Mesenchymal stem cell (in vitro differentiated cells and primary cell): ENCODE measurements around the gene SLC36A2.
"Not testable (repeated sequence)": the region's sequence is repeated elsewhere in the genome, so short reads cannot be mapped to it uniquely, and the experiment has no call there.

Source experiments
- DNase-seq: peaks from one replicate; pipeline ENCODE4 v3.0.0-alpha.2; 2013
- H2AFZ ChIP-seq: one replicate; pipeline ENCODE4 v1.6.1; 2013; ENCODE audit warnings: low read depth, mild to moderate bottlenecking, control low read depth, inconsistent platforms, low read length, moderate library complexity
- H2AK5ac ChIP-seq: 2 replicates; pipeline ENCODE4 v1.6.1; 2013; ENCODE audit warnings: low read length, moderate library complexity, mild to moderate bottlenecking, inconsistent platforms; ENCODE audit not compliant: severe bottlenecking
- H2BK120ac ChIP-seq: one replicate; pipeline ENCODE4 v1.6.1; 2013; ENCODE audit warnings: low read depth, mild to moderate bottlenecking, inconsistent platforms, low read length, moderate library complexity
- H2BK12ac ChIP-seq, 2 experiments: one replicate each; pipeline ENCODE4 v1.6.1; 2013; ENCODE audit warnings: inconsistent platforms in 2 of 2, low read length in 2 of 2, mild to moderate bottlenecking in 2 of 2, moderate library complexity in 2 of 2, control low read depth in 1 of 2
- H2BK15ac ChIP-seq: one replicate; pipeline ENCODE4 v1.6.1; 2013; ENCODE audit warnings: mild to moderate bottlenecking, low read depth, inconsistent platforms; ENCODE audit not compliant: poor library complexity, severe bottlenecking
- H2BK5ac ChIP-seq: 2 replicates; pipeline ENCODE4 v1.6.1; 2013; ENCODE audit warnings: low read depth, mild to moderate bottlenecking, low read length, control low read depth, inconsistent platforms; ENCODE audit not compliant: poor library complexity, severe bottlenecking
- H3K14ac ChIP-seq, 2 experiments: one replicate each; pipeline ENCODE4 v1.6.1; 2013; ENCODE audit warnings: inconsistent platforms in 2 of 2, low read length in 2 of 2, control low read depth in 1 of 2, mild to moderate bottlenecking in 1 of 2, moderate library complexity in 1 of 2
- H3K18ac ChIP-seq, 2 experiments: one replicate each; pipeline ENCODE4 v1.6.1; 2013; ENCODE audit warnings: inconsistent platforms in 2 of 2, low read length in 2 of 2, control low read depth in 1 of 2, low read depth in 1 of 2, mild to moderate bottlenecking in 1 of 2
- H3K23ac ChIP-seq, 2 experiments: one replicate each; pipeline ENCODE4 v1.6.1; 2013; ENCODE audit warnings: inconsistent platforms in 2 of 2, low read length in 2 of 2, mild to moderate bottlenecking in 2 of 2, moderate library complexity in 2 of 2, control low read depth in 1 of 2
- H3K27ac ChIP-seq: 2 replicates; pipeline ENCODE4 v1.5.1; 2013; ENCODE audit warnings: mild to moderate bottlenecking, moderate library complexity, low read length, control low read depth, inconsistent platforms; ENCODE audit not compliant: poor library complexity, severe bottlenecking
- H3K27me3 ChIP-seq, 2 experiments: 2 replicates each; pipeline versions ENCODE4 v1.6.1 to v1.7.0; 2013; ENCODE audit warnings: low read length in 2 of 2, mild to moderate bottlenecking in 2 of 2, moderate library complexity in 2 of 2, control low read depth in 1 of 2, inconsistent platforms in 1 of 2; ENCODE audit not compliant: control insufficient read depth in 1 of 2, insufficient read depth in 1 of 2
- H3K36me3 ChIP-seq, 2 experiments: 2 replicates each; pipeline versions ENCODE4 v1.6.1 to v1.7.0; 2013; ENCODE audit warnings: low read length in 2 of 2, control low read depth in 1 of 2, inconsistent platforms in 1 of 2, low read depth in 1 of 2, mild to moderate bottlenecking in 1 of 2; ENCODE audit not compliant: insufficient read depth in 2 of 2, control insufficient read depth in 1 of 2
- H3K4ac ChIP-seq, 2 experiments: one replicate each; pipeline ENCODE4 v1.6.1; 2013; ENCODE audit warnings: inconsistent platforms in 2 of 2, low read length in 2 of 2, mild to moderate bottlenecking in 2 of 2, moderate library complexity in 2 of 2, control low read depth in 1 of 2, low read depth in 1 of 2
- H3K4me1 ChIP-seq: 2 replicates; pipeline ENCODE4 v1.6.1; 2013; ENCODE audit warnings: low read depth, low read length, control low read depth; ENCODE audit not compliant: control insufficient read depth, insufficient read depth
- H3K4me2 ChIP-seq: 2 replicates; pipeline ENCODE4 v1.6.1; 2013; ENCODE audit warnings: low read length, mild to moderate bottlenecking, inconsistent platforms; ENCODE audit not compliant: poor library complexity, severe bottlenecking
- H3K4me3 ChIP-seq, 2 experiments: 2 replicates each; pipeline versions ENCODE4 v1.5.1 to v1.7.0; 2013; ENCODE audit warnings: low read length in 2 of 2, mild to moderate bottlenecking in 2 of 2, control low read depth in 1 of 2, low read depth in 1 of 2; ENCODE audit not compliant: insufficient read depth in 1 of 2
- H3K79me1 ChIP-seq: replicated peaks from 2 replicates; pipeline ENCODE4 v1.6.1; 2013; ENCODE audit warnings: mild to moderate bottlenecking, control low read depth, low read length, inconsistent platforms; ENCODE audit not compliant: poor library complexity, severe bottlenecking
- H3K9ac ChIP-seq: 2 replicates; pipeline ENCODE4 v1.7.0; 2013; ENCODE audit warnings: mild to moderate bottlenecking, low read length, moderate library complexity
- H3K9me3 ChIP-seq: 2 replicates; pipeline ENCODE4 v1.7.0; 2013; ENCODE audit warnings: mild to moderate bottlenecking, low read length; ENCODE audit not compliant: control insufficient read depth
- H4K8ac ChIP-seq: one replicate; pipeline ENCODE4 v1.6.1; 2013; ENCODE audit warnings: inconsistent platforms, mild to moderate bottlenecking, low read length, moderate library complexity
- H4K91ac ChIP-seq: one replicate; pipeline ENCODE4 v1.6.1; 2013; ENCODE audit warnings: mild to moderate bottlenecking, low read length, inconsistent platforms
- WGBS: methylation state at CpG from one replicate; pipeline ENCODE4 v1.1.7; 2013; ENCODE audit warnings: mixed read lengths; 5-methylcytosine and 5-hydroxymethylcytosine counted together

Gene SLC36A2

DNA sequence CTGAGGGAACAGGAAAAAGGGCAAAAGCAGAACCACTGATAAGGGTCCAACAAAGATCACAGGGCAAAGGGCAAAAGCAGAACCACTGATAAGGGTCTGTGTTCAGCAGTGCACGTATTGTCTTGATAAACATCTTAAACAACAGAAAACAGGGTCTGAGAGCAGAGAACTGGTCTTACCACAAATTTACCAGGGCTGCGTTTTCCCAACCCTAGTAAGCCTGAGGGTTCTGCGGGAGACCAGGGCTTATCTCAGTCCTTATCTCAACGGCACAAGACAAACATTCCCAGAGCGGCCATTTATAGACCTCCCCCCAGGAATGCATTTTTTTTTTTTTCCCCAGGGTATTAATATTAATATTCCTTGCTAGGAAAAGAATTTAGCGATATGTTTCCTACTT is 19.7 kb upstream of the SLC36A2 start:
- H2BK15ac ChIP-seq, H2AK5ac ChIP-seq, H3K79me1 ChIP-seq, H3K27me3 ChIP-seq, H2BK12ac ChIP-seq, H3K14ac ChIP-seq, H3K4ac ChIP-seq, H3K18ac ChIP-seq, H3K4me3 ChIP-seq, H3K27ac ChIP-seq, H3K4me1 ChIP-seq, H3K4me2 ChIP-seq, DNase-seq, H4K91ac ChIP-seq, H3K36me3 ChIP-seq, H2BK5ac ChIP-seq, H4K8ac ChIP-seq, H2BK120ac ChIP-seq, H3K23ac ChIP-seq, H2AFZ ChIP-seq, H3K9ac ChIP-seq: not testable (repeated sequence)
- H3K9me3 ChIP-seq, result peaks cover 42% of the 10 kb centered on the region
- 76% methylated on average over 4 of the region's 6 CpGs for WGBS

DNA sequence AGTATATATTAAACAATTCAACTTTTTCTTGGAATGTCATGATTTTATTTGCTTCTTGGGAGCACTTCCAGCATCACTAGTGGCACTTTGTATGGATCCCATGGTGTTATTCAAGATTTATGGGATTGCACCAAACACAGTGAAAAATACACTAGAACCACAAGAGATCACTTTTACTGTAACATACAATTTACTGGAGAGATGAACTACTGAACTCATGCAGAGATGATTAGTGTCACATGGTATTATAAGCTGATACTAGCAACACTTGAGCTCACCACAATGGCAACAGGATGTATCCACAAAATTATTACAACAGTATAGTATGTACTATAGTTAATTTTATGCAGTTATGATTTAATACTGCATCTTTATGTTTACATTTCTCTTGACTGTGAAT is 16.3 kb upstream of the SLC36A2 start:
- no peak overlapping the region for H3K14ac ChIP-seq
- H3K36me3 ChIP-seq, result no peaks in the 10 kb centered on the region
- H3K27ac ChIP-seq, result no peak overlapping the region
- no peak overlapping the region for H2BK15ac ChIP-seq
- no peak overlapping the region for H4K8ac ChIP-seq
- H2AFZ ChIP-seq, result no peak overlapping the region
- H3K4me2 ChIP-seq, result no peak overlapping the region
- H3K23ac ChIP-seq, result no peak overlapping the region
- H3K4me1 ChIP-seq, result no peaks in the 10 kb centered on the region
- no peak overlapping the region for H2BK120ac ChIP-seq
- H2AK5ac ChIP-seq, result no peak overlapping the region
- no peak overlapping the region for H2BK12ac ChIP-seq
- H3K27me3 ChIP-seq, result no peaks in the 10 kb centered on the region
- no peak overlapping the region for H2BK5ac ChIP-seq
- no peak overlapping the region for H4K91ac ChIP-seq
- no peak overlapping the region for H3K9ac ChIP-seq
- DNase-seq, result no peak
- H3K79me1 ChIP-seq, result no peaks in the 10 kb centered on the region
- no peak overlapping the region for H3K4me3 ChIP-seq
- peaks cover 53% of the 10 kb centered on the region for H3K9me3 ChIP-seq
- H3K18ac ChIP-seq, result no peak overlapping the region
- H3K4ac ChIP-seq, result no peak overlapping the region

DNA sequence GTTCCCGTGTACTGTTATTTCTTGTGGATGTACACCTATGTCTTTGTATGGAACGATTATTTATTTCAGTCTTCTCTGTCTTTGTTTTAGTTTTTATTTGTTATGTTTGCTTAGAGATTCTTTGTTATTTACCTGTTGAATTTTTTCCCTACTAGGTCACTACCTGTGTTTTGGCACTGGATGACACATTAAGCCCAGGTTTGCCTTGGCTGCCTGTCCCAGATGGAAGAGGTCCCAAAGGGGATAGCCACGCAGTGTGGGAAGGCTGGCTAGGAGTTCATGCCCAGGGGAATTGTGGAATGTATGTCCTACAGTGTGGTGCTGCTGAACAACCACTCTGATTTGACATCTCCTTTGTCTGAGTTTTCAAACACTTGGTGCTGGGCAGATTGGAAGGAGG is 15.6 kb upstream of the SLC36A2 start:
- Histone ChIP-seq H2AK5ac (no peak overlapping the region), H3K4me3 (no peak overlapping the region), H4K91ac (no peak overlapping the region), H3K4me2 (no peak overlapping the region), H3K27ac (no peak overlapping the region), H2BK12ac (no peak overlapping the region), H3K9ac (no peak overlapping the region), H3K79me1 (no peaks in the 10 kb centered on the region), H3K4me1 (no peaks in the 10 kb centered on the region), H2BK15ac (no peak overlapping the region), H4K8ac (no peak overlapping the region), H2BK120ac (no peak overlapping the region), H2BK5ac (no peak overlapping the region), H3K27me3 (no peaks in the 10 kb centered on the region), H3K18ac (no peak overlapping the region), H3K23ac (no peak overlapping the region), H2AFZ (no peak overlapping the region), H3K14ac (no peak overlapping the region), H3K9me3 (peaks cover 46% of the 10 kb centered on the region), H3K36me3 (no peaks in the 10 kb centered on the region), H3K4ac (no peak overlapping the region)
- no peak for DNase-seq
- 61% methylated on average over 2 of the region's 3 CpGs for WGBS

DNA sequence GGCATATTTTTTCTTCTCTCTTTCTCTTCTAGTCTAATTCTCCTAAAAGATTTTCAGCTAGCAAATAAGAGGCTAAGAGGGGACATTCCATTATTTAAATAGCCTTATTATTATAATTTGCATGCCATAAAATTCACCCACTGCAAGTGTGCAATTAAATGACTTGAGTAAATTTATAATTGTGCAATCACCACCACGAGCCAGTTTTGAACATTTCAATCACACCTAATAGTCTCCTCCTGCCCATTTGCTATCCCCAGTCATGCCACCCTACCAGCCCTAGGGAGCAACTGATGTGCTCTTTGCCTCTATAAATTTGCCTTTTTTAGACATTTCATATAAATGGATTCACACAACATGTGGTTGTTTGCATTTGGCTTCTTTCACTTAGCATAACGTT is 12.0 kb upstream of the SLC36A2 start:
- Histone ChIP-seq H3K14ac (no peak overlapping the region), H3K4me2 (no peak overlapping the region), H3K4ac (no peak overlapping the region), H3K79me1 (no peaks in the 10 kb centered on the region), H2BK12ac (no peak overlapping the region), H3K4me1 (no peaks in the 10 kb centered on the region), H4K8ac (no peak overlapping the region), H3K9ac (no peak overlapping the region), H3K27ac (no peak overlapping the region), H3K18ac (no peak overlapping the region), H3K4me3 (no peak overlapping the region), H4K91ac (no peak overlapping the region), H2AFZ (no peak overlapping the region), H2BK15ac (no peak overlapping the region), H3K9me3 (peaks cover 30% of the 10 kb centered on the region), H2BK120ac (no peak overlapping the region), H3K36me3 (no peaks in the 10 kb centered on the region), H3K27me3 (peaks cover 2 to 16% of the 10 kb centered on the region in 2 experiments), H3K23ac (no peak overlapping the region), H2BK5ac (no peak overlapping the region), H2AK5ac (no peak overlapping the region)
- no peak for DNase-seq
- 63% methylated on average over 2 of the region's 2 CpGs for WGBS
